HG02852 (cell line): Measurements from ENCODE around the gene PARD3.
A peak's percentile ranks its signal among the peaks of the same experiment; 100 is the strongest.

Experiments used
- ATAC-seq: cut with Tn5 transposase; IDR thresholded peaks from one replicate; pipeline ENCODE4 v1.9.1; 2021; ENCODE audit warnings: mild to moderate bottlenecking, moderate library complexity; ENCODE audit not compliant: unreplicated experiment

The PARD3 gene

GRCh38 chr10:34333513-34333912, 481.6 kb downstream of the PARD3 start:
- no peak for ATAC-seq

GRCh38 chr10:34327184-34327583, 487.9 kb downstream of the PARD3 start:
- no peak for ATAC-seq

- no peak for ATAC-seq
Measured at GRCh38 chr10:34323192-34323591, 491.9 kb downstream of the PARD3 start.

GRCh38 chr10:34320265-34320664, 494.8 kb downstream of the PARD3 start:
- ATAC-seq = no peak

- no peak for ATAC-seq
Measured at GRCh38 chr10:34319197-34319846, 495.8 kb downstream of the PARD3 start.

- ATAC-seq = no peak
Measured at GRCh38 chr10:34316154-34316553, 498.9 kb downstream of the PARD3 start.

GRCh38 chr10:34314457-34314856, 500.6 kb downstream of the PARD3 start:
- ATAC-seq = no peak

GRCh38 chr10:34313888-34314287, 501.2 kb downstream of the PARD3 start:
- ATAC-seq = no peak

GRCh38 chr10:34313353-34313752, 501.7 kb downstream of the PARD3 start:
- no peak for ATAC-seq

GRCh38 chr10:34311679-34312078, 503.4 kb downstream of the PARD3 start:
- ATAC-seq = no peak

GRCh38 chr10:34310234-34310633, 504.9 kb downstream of the PARD3 start:
- ATAC-seq = no peak

GRCh38 chr10:34305189-34305588, 509.9 kb downstream of the PARD3 start:
- ATAC-seq = peak; percentile 63

- no peak for ATAC-seq
Measured at GRCh38 chr10:34303022-34303421, 512.1 kb downstream of the PARD3 start.

- no peak for ATAC-seq
Measured at GRCh38 chr10:34299105-34299611, 515.9 kb downstream of the PARD3 start.

- no peak for ATAC-seq
Measured at GRCh38 chr10:34298346-34298818, 516.7 kb downstream of the PARD3 start.

- no peak for ATAC-seq
Measured at GRCh38 chr10:34297541-34298345, 517.4 kb downstream of the PARD3 start.

GRCh38 chr10:34295142-34295548, 520.0 kb downstream of the PARD3 start:
- no peak for ATAC-seq

- ATAC-seq = no peak
Measured at GRCh38 chr10:34294137-34294536, 521.0 kb downstream of the PARD3 start.

- ATAC-seq = no peak
Measured at GRCh38 chr10:34292675-34293074, 522.4 kb downstream of the PARD3 start.

GRCh38 chr10:34292194-34292565, 522.9 kb downstream of the PARD3 start:
- no peak for ATAC-seq

GRCh38 chr10:34291466-34292193, 523.5 kb downstream of the PARD3 start:
- ATAC-seq = no peak
